GM21723 (cell line): ENCODE data around the gene CPNE4.
A peak's percentile ranks its signal among the peaks of the same experiment; 100 is the strongest.
"Not testable (repeated sequence)": the region's sequence is repeated elsewhere in the genome, so short reads cannot be mapped to it uniquely, and the experiment has no call there.

Experiments
- ATAC-seq: cut with Tn5 transposase; IDR thresholded peaks from one replicate; pipeline ENCODE4 v1.9.1; 2021; ENCODE audit warnings: mild to moderate bottlenecking, moderate library complexity; ENCODE audit not compliant: unreplicated experiment

The CPNE4 gene

GRCh38 chr3:132034486-132035464 lies at the start of gene CPNE4:
Gene CPNE4 (minus strand): TSS chr3:132035014.
- ATAC-seq: peak; percentile 84

GRCh38 chr3:132083583-132084279 lies 48.9 kb upstream of the CPNE4 start:
- ATAC-seq: no peak

- no peak for ATAC-seq
Measured at GRCh38 chr3:132083159-132083558, 48.3 kb upstream of the CPNE4 start.

GRCh38 chr3:132079147-132079546 lies 44.3 kb upstream of the CPNE4 start:
- no peak for ATAC-seq

DNA sequence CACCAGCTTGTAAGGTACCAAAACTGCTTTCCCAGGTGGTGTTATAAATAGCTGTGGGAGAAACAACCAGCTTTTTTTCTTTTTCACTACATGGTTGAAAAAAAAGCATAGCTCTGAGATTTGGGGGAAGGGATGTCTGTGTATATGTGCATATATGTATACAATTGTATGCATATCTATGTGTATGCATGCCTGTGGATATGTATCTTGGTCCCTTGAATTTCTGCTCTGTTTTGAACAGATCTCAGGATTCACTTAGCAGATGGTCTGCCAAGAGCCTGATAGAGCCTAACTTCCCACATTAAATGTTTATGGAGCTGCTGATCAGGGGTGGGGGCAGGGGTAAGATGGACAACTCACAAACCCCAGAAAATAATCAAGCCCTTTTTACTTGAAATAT lies 39.0 kb upstream of the CPNE4 start:
- ATAC-seq: no peak

DNA sequence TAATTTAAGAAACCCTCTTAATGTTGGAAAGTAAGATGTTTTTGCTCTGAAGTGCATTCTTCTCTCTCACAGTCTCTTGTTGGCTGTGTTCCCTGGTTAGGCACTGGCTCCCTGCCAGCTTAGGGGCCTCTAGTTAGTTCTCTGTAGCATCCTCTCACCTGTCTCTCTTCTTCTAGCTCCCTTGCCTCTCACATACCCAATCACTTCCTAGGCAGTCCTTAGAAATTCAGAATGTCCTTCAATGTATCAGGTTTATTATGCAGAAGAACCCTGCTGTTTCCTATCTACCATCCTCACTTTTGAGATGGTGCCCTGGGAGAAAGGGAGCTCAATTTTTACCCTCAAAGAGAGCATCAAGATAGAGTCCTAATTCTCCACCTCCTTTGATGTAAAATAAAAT lies 36.2 kb upstream of the CPNE4 start:
- no peak for ATAC-seq

- ATAC-seq: no peak
Measured at GRCh38 chr3:132064114-132064513, 29.3 kb upstream of the CPNE4 start.

DNA sequence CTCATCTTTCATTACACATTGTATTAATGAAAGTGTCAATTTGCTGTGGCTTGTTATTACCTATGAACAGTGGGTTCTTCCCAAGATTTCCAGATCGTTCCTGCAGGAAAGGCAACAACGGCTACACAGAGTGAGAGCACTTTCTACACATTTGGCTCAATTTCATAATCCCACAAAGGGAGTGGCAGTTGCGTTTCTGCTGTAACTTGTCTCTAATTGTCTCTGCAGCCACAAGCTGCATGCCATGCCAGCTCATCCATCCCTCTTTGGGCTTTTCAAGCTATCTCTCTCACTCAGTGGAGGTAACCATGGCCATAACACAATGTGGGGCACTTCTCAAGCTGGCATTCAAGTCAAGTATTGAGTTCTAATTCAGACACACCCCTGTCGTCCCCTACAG lies 27.7 kb upstream of the CPNE4 start:
- ATAC-seq: no peak

GRCh38 chr3:132055872-132056271 lies 21.1 kb upstream of the CPNE4 start:
- ATAC-seq: no peak

DNA sequence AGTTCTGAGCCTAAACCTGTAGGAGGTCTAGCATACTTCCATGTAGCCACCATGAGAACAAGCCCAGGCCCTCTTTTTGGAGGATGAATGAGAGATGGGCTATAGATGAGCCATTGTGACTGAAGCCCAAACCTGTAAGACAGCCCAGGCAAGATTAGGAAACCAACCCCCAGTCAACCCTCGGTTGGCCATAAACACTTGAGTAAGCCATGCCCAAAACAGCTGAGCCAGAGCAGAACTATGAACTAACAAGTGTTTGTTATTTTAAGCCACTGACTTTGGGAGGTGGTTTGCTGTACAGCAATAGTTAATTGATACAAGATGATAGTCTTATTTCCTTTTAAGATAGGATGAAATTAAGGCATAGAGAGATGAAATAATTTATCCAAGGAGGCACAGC lies 12.4 kb upstream of the CPNE4 start:
- no peak for ATAC-seq

DNA sequence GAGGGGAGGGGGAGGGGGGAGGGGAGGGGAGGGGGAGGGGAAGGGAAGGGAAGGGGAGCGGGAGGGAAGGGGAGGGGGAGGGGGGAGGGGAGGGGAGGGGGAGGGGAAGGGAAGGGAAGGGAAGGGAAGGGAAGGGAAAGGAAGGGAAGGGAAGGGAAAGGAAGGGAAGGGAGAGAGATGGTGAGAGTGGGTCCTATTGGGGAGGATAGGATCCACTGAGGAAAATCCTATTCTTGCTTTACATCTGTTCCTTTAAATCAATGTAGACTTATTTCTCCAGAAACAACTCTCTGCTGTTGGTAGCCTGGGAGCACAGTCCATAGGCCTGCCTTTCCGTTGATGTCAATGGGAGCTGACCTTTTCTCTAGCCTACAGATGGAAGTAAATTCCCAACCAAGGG lies 10.1 kb upstream of the CPNE4 start:
- ATAC-seq: not testable (repeated sequence)

- ATAC-seq: no peak
Measured at GRCh38 chr3:132042681-132043080, 7.9 kb upstream of the CPNE4 start.

GRCh38 chr3:132038198-132038825 lies 3.5 kb upstream of the CPNE4 start:
- no peak for ATAC-seq

GRCh38 chr3:132037581-132037980 lies 2.8 kb upstream of the CPNE4 start:
- ATAC-seq: no peak

DNA sequence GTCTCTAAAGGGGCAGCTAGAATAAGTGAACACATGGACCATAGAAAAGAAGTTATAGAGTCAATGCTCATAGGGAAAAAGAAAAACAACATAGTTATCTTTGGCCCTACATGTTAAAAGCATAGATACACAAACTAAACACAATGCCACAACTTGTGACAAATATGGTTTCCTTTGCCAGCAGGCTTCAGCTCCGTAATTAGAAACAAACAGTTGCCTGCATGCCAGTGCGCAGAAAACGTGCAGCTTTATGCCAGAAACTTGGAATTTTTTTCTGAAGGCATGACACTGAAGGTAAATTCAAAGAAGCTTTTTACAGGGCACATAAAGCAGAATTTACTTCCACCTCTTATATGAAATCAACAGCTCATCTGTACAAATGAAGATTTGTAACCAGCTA lies 2.2 kb upstream of the CPNE4 start:
- no peak for ATAC-seq

- ATAC-seq: no peak
Measured at GRCh38 chr3:132034097-132034485, 723 bp downstream of the CPNE4 start.

GRCh38 chr3:132033471-132033870 lies 1.3 kb downstream of the CPNE4 start:
- no peak for ATAC-seq

- no peak for ATAC-seq
Measured at GRCh38 chr3:132032959-132033358, 1.9 kb downstream of the CPNE4 start.

- peak; percentile 87 for ATAC-seq
Measured at GRCh38 chr3:132029182-132029902, 5.5 kb downstream of the CPNE4 start.

- ATAC-seq: no peak
Measured at GRCh38 chr3:132022914-132023313, 11.9 kb downstream of the CPNE4 start.

DNA sequence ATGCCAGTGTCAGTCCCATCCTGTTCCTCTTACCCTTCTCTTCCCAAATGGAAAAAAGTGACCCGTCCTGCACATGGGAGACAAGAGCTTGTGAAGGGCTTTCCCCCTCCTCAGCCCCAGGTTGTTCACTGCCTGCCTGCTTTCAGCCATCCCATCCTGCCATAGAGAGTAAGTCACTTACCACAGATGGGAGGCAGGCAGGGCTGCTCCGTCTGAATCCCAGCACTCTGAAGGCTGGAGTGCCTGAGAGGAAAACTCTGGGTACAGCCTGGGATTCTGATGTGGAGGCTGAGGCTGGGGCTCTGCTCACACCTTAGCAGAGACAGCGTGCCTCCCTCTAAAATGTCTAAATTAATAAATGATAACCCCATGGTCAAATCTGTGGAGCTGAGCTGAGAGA lies 14.8 kb downstream of the CPNE4 start:
- no peak for ATAC-seq
